H9 (cell line): Measurements from ENCODE around the gene EYA4. TPM values are rescaled to one million over a fixed set of nuclear protein-coding genes. Genes with fewer than 3 reads are reported as not detected.
A peak's percentile ranks its signal among the peaks of the same experiment; 100 is the strongest.

ENCODE experiments used
- DNase-seq: peaks from one replicate; pipeline ENCODE4 v3.0.0-alpha.2; 2017
- H2AFZ ChIP-seq: one replicate; pipeline ENCODE4 v1.6.1; 2013; ENCODE audit warnings: mild to moderate bottlenecking, low read length, control low read depth, moderate library complexity
- H2AK5ac ChIP-seq: 2 replicates; pipeline ENCODE4 v1.6.1; 2013; ENCODE audit warnings: low read length, control low read depth, mixed read lengths; ENCODE audit not compliant: insufficient read length
- H2BK120ac ChIP-seq: one replicate; pipeline ENCODE4 v1.6.1; 2013; ENCODE audit warnings: low read depth, mild to moderate bottlenecking, low read length, control low read depth, inconsistent platforms; ENCODE audit not compliant: poor library complexity, severe bottlenecking
- H2BK12ac ChIP-seq: 2 replicates; pipeline ENCODE4 v1.6.1; 2013; ENCODE audit warnings: low read length, control low read depth, mixed read lengths, low read depth; ENCODE audit not compliant: insufficient read length
- H2BK15ac ChIP-seq: 2 replicates; pipeline ENCODE4 v1.6.1; 2013; ENCODE audit warnings: low read depth, low read length, control low read depth
- H2BK20ac ChIP-seq: one replicate; pipeline ENCODE4 v1.6.1; 2013; ENCODE audit warnings: low read depth, mild to moderate bottlenecking, low read length, control low read depth, inconsistent platforms; ENCODE audit not compliant: poor library complexity, severe bottlenecking
- H2BK5ac ChIP-seq: 2 replicates; pipeline ENCODE4 v1.6.1; 2013; ENCODE audit warnings: low read length, control low read depth, mixed read lengths; ENCODE audit not compliant: insufficient read length
- H3K14ac ChIP-seq: 2 replicates; pipeline ENCODE4 v1.6.1; 2013; ENCODE audit warnings: low read length, control low read depth; ENCODE audit not compliant: insufficient read depth
- H3K18ac ChIP-seq: 2 replicates; pipeline ENCODE4 v1.6.1; 2013; ENCODE audit warnings: low read depth, mild to moderate bottlenecking, mixed read lengths, low read length, control low read depth; ENCODE audit not compliant: insufficient read length
- H3K23ac ChIP-seq: 2 replicates; pipeline ENCODE4 v1.6.1; 2013; ENCODE audit warnings: low read length, control low read depth, mixed read lengths, low read depth; ENCODE audit not compliant: insufficient read length
- H3K23me2 ChIP-seq: 2 replicates; pipeline ENCODE4 v1.6.1; 2013; ENCODE audit warnings: low read depth, mild to moderate bottlenecking, mixed read lengths, low read length, control low read depth; ENCODE audit not compliant: insufficient read length, poor library complexity, severe bottlenecking
- H3K27ac ChIP-seq: 2 replicates; pipeline ENCODE4 v1.5.1; 2013; ENCODE audit warnings: low read length, control low read depth, mixed read lengths, low read depth; ENCODE audit not compliant: insufficient read length
- H3K27me3 ChIP-seq: 2 replicates; pipeline ENCODE4 v1.6.1; 2013; ENCODE audit warnings: low read length, control low read depth, inconsistent platforms; ENCODE audit not compliant: insufficient read depth
- H3K4ac ChIP-seq: 2 replicates; pipeline ENCODE4 v1.6.1; 2013; ENCODE audit warnings: low read depth, mild to moderate bottlenecking, control low read depth, inconsistent platforms, low read length, moderate library complexity
- H3K4me1 ChIP-seq: 2 replicates; pipeline ENCODE4 v1.6.1; 2013; ENCODE audit warnings: low read length, control low read depth, inconsistent platforms; ENCODE audit not compliant: insufficient read depth
- H3K4me2 ChIP-seq: 2 replicates; pipeline ENCODE4 v1.6.1; 2013; ENCODE audit warnings: low read length, control low read depth, mixed read lengths; ENCODE audit not compliant: insufficient read length, insufficient read depth
- H3K56ac ChIP-seq: 2 replicates; pipeline ENCODE4 v1.6.1; 2013; ENCODE audit warnings: low read depth, mild to moderate bottlenecking, mixed read lengths, low read length, control low read depth; ENCODE audit not compliant: insufficient read length
- H3K79me1 ChIP-seq: 2 replicates; pipeline ENCODE4 v1.6.1; 2013; ENCODE audit warnings: low read depth, mild to moderate bottlenecking, moderate library complexity, low read length, control low read depth, inconsistent platforms; ENCODE audit not compliant: insufficient read depth, poor library complexity, severe bottlenecking
- H3K79me2 ChIP-seq: 2 replicates; pipeline ENCODE4 v1.6.1; 2013; ENCODE audit warnings: low read length, control low read depth, inconsistent platforms; ENCODE audit not compliant: insufficient read depth
- H3K9ac ChIP-seq: 2 replicates; pipeline ENCODE4 v1.6.1; 2013; ENCODE audit warnings: low read length, control low read depth, mixed read lengths; ENCODE audit not compliant: insufficient read length; ENCODE audit errors: extremely low read depth
- H3K9me3 ChIP-seq: one replicate; pipeline ENCODE4 v1.6.1; 2013; ENCODE audit warnings: low read depth, low read length, inconsistent platforms; ENCODE audit not compliant: control insufficient read depth
- H3T11ph ChIP-seq: one replicate; pipeline ENCODE4 v1.6.1; 2013; ENCODE audit warnings: mild to moderate bottlenecking, low read length, control low read depth, inconsistent platforms
- H4K20me1 ChIP-seq: one replicate; pipeline ENCODE4 v1.6.1; 2013; ENCODE audit not compliant: control insufficient read depth, insufficient read length, insufficient read depth
- H4K5ac ChIP-seq: 2 replicates; pipeline ENCODE4 v1.6.1; 2013; ENCODE audit warnings: low read depth, mild to moderate bottlenecking, mixed read lengths, low read length, control low read depth; ENCODE audit not compliant: insufficient read length
- H4K8ac ChIP-seq: replicated peaks from 2 replicates; pipeline ENCODE4 v1.6.1; 2013; ENCODE audit warnings: low read length, control low read depth, mixed read lengths, low read depth; ENCODE audit not compliant: insufficient read length
- H4K91ac ChIP-seq: 2 replicates; pipeline ENCODE4 v1.6.1; 2013; ENCODE audit warnings: low read depth, mild to moderate bottlenecking, moderate library complexity, mixed read lengths, low read length, control low read depth; ENCODE audit not compliant: insufficient read length
- H3K27ac Mint-ChIP-seq, 3 experiments: 2 replicates in 2 of 3; 3 replicates in 1 of 3; pipeline ENCODE4 v1.8.0; 2020 to 2021; ENCODE audit warnings: mixed read lengths in 3 of 3, mild to moderate bottlenecking in 1 of 3, moderate library complexity in 1 of 3
- H3K27me3 Mint-ChIP-seq: 2 replicates; pipeline ENCODE4 v1.8.0; 2021; ENCODE audit warnings: low read depth, mild to moderate bottlenecking, moderate library complexity, mixed read lengths
- H3K36me3 Mint-ChIP-seq, 3 experiments: 2 replicates in 2 of 3; 3 replicates in 1 of 3; pipeline ENCODE4 v1.8.0; 2020 to 2021; ENCODE audit warnings: low read depth in 3 of 3, mixed read lengths in 3 of 3; ENCODE audit not compliant: insufficient read depth in 1 of 3
- H3K4me1 Mint-ChIP-seq, 2 experiments: 2 replicates each; pipeline ENCODE4 v1.8.0; 2020; ENCODE audit warnings: mixed read lengths in 2 of 2
- H3K4me3 Mint-ChIP-seq, 2 experiments: 2 replicates in 1 of 2; 3 replicates in 1 of 2; pipeline ENCODE4 v1.8.0; 2020 to 2021; ENCODE audit warnings: mild to moderate bottlenecking in 2 of 2, mixed read lengths in 2 of 2, moderate library complexity in 1 of 2
- H3K9me3 Mint-ChIP-seq, 2 experiments: 2 replicates in 1 of 2; 3 replicates in 1 of 2; pipeline ENCODE4 v1.8.0; 2020; ENCODE audit warnings: mild to moderate bottlenecking in 2 of 2, mixed read lengths in 2 of 2, moderate library complexity in 1 of 2
- whole genome bisulfite sequencing: extraction: QIAGEN DNeasy Blood & Tissue Kit; methylation state at CpG from one replicate; pipeline ENCODE4 v1.1.7; 2013; ENCODE audit warnings: missing lambda C conversion rate, low lambda C conversion rate, mixed read lengths; ENCODE audit not compliant: insufficient read length; ENCODE audit errors: extremely low coverage; 5-methylcytosine and 5-hydroxymethylcytosine counted together
- total RNA-seq: library from RNA; stranded (reverse); gene quantifications from 2 replicates; pipeline ENCODE4 v1.2.1, GENCODE V29; 2021
- TF ChIP-seq, protein P1 (sequence below): fragments of 200-600 bp; sonication (generic); conservative IDR thresholded peaks from 3 replicates; pipeline ENCODE4 v1.8.0; 2021; ENCODE audit warnings: antibody characterized with exemption, mild to moderate bottlenecking

Gene EYA4
- total RNA-seq, 1 experiment from 2014 or later = 0.26 TPM

- Histone ChIP-seq H2AK5ac (no peak overlapping the region), H3K4me2 (no peak overlapping the region), H3K56ac (no peak overlapping the region), H3K23ac (no peak overlapping the region), H3K4ac (no peak overlapping the region), H3K14ac (no peak overlapping the region), H3K27me3 (no peaks in the 10 kb centered on the region), H3K9me3 (no peaks in the 10 kb centered on the region), H2BK12ac (no peak overlapping the region), H3K79me1 (no peaks in the 10 kb centered on the region), H3T11ph (no peak overlapping the region), H2BK20ac (no peak overlapping the region), H2AFZ (peak overlapping the region; percentile 40), H4K8ac (no peak overlapping the region), H3K9ac (no peak overlapping the region), H3K18ac (no peak overlapping the region), H3K27ac (no peak overlapping the region), H2BK15ac (no peak overlapping the region), H4K91ac (no peak overlapping the region), H4K5ac (no peak overlapping the region), H3K79me2 (no peaks in the 10 kb centered on the region), H2BK120ac (no peak overlapping the region), H4K20me1 (no peaks in the 10 kb centered on the region), H2BK5ac (no peak overlapping the region), H3K23me2 (no peaks in the 10 kb centered on the region), H3K4me1 (no peaks in the 10 kb centered on the region; the same call in 1 of the 2 replicates)
- Mint-ChIP-seq H3K27ac (no peak overlapping the region), H3K27me3 (no peaks in the 10 kb centered on the region; the same call in 1 of the 2 replicates), H3K36me3 (peaks cover 3 to 10% (median 4%) of the 10 kb centered on the region in 3 experiments), H3K9me3 (peaks cover 4 to 6% of the 10 kb centered on the region in 2 experiments), H3K4me3 (no peak overlapping the region), H3K4me1 (peaks cover 20 to 22% of the 10 kb centered on the region in 2 experiments)
- TF ChIP-seq, protein P1, sequence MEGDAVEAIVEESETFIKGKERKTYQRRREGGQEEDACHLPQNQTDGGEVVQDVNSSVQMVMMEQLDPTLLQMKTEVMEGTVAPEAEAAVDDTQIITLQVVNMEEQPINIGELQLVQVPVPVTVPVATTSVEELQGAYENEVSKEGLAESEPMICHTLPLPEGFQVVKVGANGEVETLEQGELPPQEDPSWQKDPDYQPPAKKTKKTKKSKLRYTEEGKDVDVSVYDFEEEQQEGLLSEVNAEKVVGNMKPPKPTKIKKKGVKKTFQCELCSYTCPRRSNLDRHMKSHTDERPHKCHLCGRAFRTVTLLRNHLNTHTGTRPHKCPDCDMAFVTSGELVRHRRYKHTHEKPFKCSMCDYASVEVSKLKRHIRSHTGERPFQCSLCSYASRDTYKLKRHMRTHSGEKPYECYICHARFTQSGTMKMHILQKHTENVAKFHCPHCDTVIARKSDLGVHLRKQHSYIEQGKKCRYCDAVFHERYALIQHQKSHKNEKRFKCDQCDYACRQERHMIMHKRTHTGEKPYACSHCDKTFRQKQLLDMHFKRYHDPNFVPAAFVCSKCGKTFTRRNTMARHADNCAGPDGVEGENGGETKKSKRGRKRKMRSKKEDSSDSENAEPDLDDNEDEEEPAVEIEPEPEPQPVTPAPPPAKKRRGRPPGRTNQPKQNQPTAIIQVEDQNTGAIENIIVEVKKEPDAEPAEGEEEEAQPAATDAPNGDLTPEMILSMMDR = no peak
- WGBS = 100% methylated on average over 1 of the region's 3 CpGs
- no peak for DNase-seq
Measured at GRCh38 chr6:133309579-133309978, 68.4 kb downstream of the EYA4 start.
